HG03432 (cell line): ENCODE measurements around the gene WDR73.

Experiments
- ATAC-seq: cut with Tn5 transposase; IDR thresholded peaks from one replicate; pipeline ENCODE4 v1.9.1; 2021; ENCODE audit warnings: mild to moderate bottlenecking, moderate library complexity; ENCODE audit not compliant: unreplicated experiment

Gene WDR73

GRCh38 chr15:84620626-84621025 is 33.5 kb downstream of the WDR73 start:
- no peak for ATAC-seq

- no peak for ATAC-seq
These were observed 37.8 kb downstream of the WDR73 start for GRCh38 chr15:84616235-84616634.

GRCh38 chr15:84611631-84612030 is 42.5 kb downstream of the WDR73 start:
- ATAC-seq: no peak

- no peak for ATAC-seq
These were observed 44.1 kb downstream of the WDR73 start for GRCh38 chr15:84609818-84610525.

- no peak for ATAC-seq
These were observed 45.3 kb downstream of the WDR73 start for GRCh38 chr15:84608707-84609284.

- ATAC-seq: no peak
These were observed 47.4 kb downstream of the WDR73 start for GRCh38 chr15:84606653-84607120.

GRCh38 chr15:84605554-84605882 is 48.6 kb downstream of the WDR73 start:
- no peak for ATAC-seq

- no peak for ATAC-seq
These were observed 49.1 kb downstream of the WDR73 start for GRCh38 chr15:84604826-84605553.

GRCh38 chr15:84603630-84604379 is 50.3 kb downstream of the WDR73 start:
- ATAC-seq: no peak

GRCh38 chr15:84601555-84601838 is 52.6 kb downstream of the WDR73 start:
- ATAC-seq: no peak

GRCh38 chr15:84600687-84601554 is 53.2 kb downstream of the WDR73 start, which contains the start of gene ZSCAN2:
ZSCAN2 (plus strand) TSS chr15:84601009; CDS start chr15:84603928, 2,919 bp downstream.
- peak; percentile 96 for ATAC-seq

GRCh38 chr15:84600331-84600686 is 53.8 kb downstream of the WDR73 start:
- ATAC-seq: peak; percentile 1

GRCh38 chr15:84599906-84600305 is 54.2 kb downstream of the WDR73 start:
- no peak for ATAC-seq

GRCh38 chr15:84598993-84599392 is 55.1 kb downstream of the WDR73 start:
- no peak for ATAC-seq

- peak; percentile 54 for ATAC-seq
These were observed 55.8 kb downstream of the WDR73 start for GRCh38 chr15:84598250-84598649.

GRCh38 chr15:84597296-84597695 is 56.8 kb downstream of the WDR73 start:
- ATAC-seq: no peak

GRCh38 chr15:84595660-84596059 is 58.4 kb downstream of the WDR73 start:
- no peak for ATAC-seq

- no peak for ATAC-seq
These were observed 59.3 kb downstream of the WDR73 start for GRCh38 chr15:84594617-84595290.

- no peak for ATAC-seq
These were observed 62.3 kb downstream of the WDR73 start for GRCh38 chr15:84591815-84592214.

GRCh38 chr15:84590406-84590805 is 63.7 kb downstream of the WDR73 start:
- no peak for ATAC-seq
